ENCODE measurements around the gene WBP11.

DNA sequence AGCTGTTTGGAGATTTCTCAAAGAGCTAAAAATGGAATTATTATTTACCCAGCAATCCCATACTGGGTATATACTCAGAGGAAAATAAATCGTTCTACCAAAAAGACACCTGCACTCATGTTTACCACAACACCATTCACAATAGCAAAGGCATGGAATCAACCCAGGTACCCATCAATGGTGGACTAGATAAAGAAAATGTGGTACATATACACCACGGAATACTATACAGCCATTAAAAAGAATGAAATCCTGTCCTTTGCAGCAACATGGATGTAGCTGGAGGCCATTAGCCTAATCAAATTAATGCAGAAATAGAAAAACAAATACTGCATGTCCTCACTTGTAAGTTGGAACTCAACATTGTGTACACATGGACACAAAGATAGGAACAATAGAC is 37.9 kb downstream of the WBP11 start:
- TF ChIP-seq, protein P1, sequence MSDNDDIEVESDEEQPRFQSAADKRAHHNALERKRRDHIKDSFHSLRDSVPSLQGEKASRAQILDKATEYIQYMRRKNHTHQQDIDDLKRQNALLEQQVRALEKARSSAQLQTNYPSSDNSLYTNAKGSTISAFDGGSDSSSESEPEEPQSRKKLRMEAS (IDR thresholded peaks at IDR 0.05; ENCODE audit: insufficient read depth, insufficient read length): no peak
- TF ChIP-seq, protein P2, sequence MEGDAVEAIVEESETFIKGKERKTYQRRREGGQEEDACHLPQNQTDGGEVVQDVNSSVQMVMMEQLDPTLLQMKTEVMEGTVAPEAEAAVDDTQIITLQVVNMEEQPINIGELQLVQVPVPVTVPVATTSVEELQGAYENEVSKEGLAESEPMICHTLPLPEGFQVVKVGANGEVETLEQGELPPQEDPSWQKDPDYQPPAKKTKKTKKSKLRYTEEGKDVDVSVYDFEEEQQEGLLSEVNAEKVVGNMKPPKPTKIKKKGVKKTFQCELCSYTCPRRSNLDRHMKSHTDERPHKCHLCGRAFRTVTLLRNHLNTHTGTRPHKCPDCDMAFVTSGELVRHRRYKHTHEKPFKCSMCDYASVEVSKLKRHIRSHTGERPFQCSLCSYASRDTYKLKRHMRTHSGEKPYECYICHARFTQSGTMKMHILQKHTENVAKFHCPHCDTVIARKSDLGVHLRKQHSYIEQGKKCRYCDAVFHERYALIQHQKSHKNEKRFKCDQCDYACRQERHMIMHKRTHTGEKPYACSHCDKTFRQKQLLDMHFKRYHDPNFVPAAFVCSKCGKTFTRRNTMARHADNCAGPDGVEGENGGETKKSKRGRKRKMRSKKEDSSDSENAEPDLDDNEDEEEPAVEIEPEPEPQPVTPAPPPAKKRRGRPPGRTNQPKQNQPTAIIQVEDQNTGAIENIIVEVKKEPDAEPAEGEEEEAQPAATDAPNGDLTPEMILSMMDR (IDR thresholded peaks at IDR 0.05; ENCODE audit: extremely low read depth in 1 of 2, insufficient read depth in 1 of 2, low read depth in 1 of 2, low read length in 2 of 2): no peak
- no peak for TF ChIP-seq JUN (IDR thresholded peaks at IDR 0.05; ENCODE audit: borderline replicate concordance, insufficient read depth, insufficient read length, low read depth)
- no peak for TF ChIP-seq POLR2AphosphoS5 (IDR thresholded peaks at IDR 0.05; ENCODE audit: insufficient read depth, low read depth, low read length)
